Smooth muscle cell (in vitro differentiated cells): ENCODE measurements around the gene AUTS2. TPM values are rescaled to one million over a fixed set of nuclear protein-coding genes. Genes with fewer than 3 reads are reported as not detected.

ENCODE experiments used
- DNase-seq: peaks from one replicate; lab custom pipeline; 2025; ENCODE audit not compliant: unreplicated experiment; lab: John Stamatoyannopoulos, UW
- H2AFZ ChIP-seq: fragments of 200-600 bp; sonication (generic); 2 replicates; pipeline ENCODE4 v1.6.0; 2016; ENCODE audit warnings: antibody characterized with exemption, low read depth, mild to moderate bottlenecking
- H3F3A ChIP-seq: fragments of 200-600 bp; sonication (generic); 2 replicates; pipeline ENCODE4 v1.6.0; 2017; ENCODE audit warnings: antibody characterized with exemption, low read depth
- H3K27ac ChIP-seq: fragments of 200-600 bp; sonication (generic); 2 replicates; pipeline ENCODE4 v1.5.1; 2016; ENCODE audit warnings: low read depth, mild to moderate bottlenecking
- H3K27me3 ChIP-seq: fragments of 200-600 bp; sonication (generic); 2 replicates; pipeline ENCODE4 v1.6.1; 2016; ENCODE audit warnings: low read depth, mild to moderate bottlenecking
- H3K36me3 ChIP-seq: fragments of 200-600 bp; sonication (generic); 2 replicates; pipeline ENCODE4 v1.5.1; 2016; ENCODE audit warnings: low read depth
- H3K4me1 ChIP-seq: fragments of 200-600 bp; sonication (generic); 2 replicates; pipeline ENCODE4 v1.5.1; 2016; ENCODE audit warnings: low read depth
- H3K4me2 ChIP-seq: fragments of 200-600 bp; sonication (generic); 2 replicates; pipeline ENCODE4 v1.6.0; 2016; ENCODE audit warnings: mild to moderate bottlenecking
- H3K4me3 ChIP-seq: fragments of 200-600 bp; sonication (generic); 2 replicates; pipeline ENCODE4 v1.5.1; 2016; ENCODE audit warnings: mild to moderate bottlenecking
- H3K79me2 ChIP-seq: fragments of 200-600 bp; sonication (generic); 2 replicates; pipeline ENCODE4 v1.6.0; 2016; ENCODE audit warnings: low read depth, mild to moderate bottlenecking
- H3K9ac ChIP-seq: fragments of 200-600 bp; sonication (generic); 2 replicates; pipeline ENCODE4 v1.6.0; 2016; ENCODE audit warnings: low read depth
- H3K9me3 ChIP-seq: fragments of 200-600 bp; sonication (generic); replicated peaks from 2 replicates; pipeline ENCODE4 v1.5.1; 2016; ENCODE audit warnings: low read depth
- H4K20me1 ChIP-seq: fragments of 200-600 bp; sonication (generic); 2 replicates; pipeline ENCODE4 v1.6.0; 2016; ENCODE audit warnings: low read depth
- WGBS: methylation state at CpG from one replicate; pipeline ENCODE4 v1.1.7; 2016; ENCODE audit warnings: low lambda C conversion rate; 5-methylcytosine and 5-hydroxymethylcytosine counted together
- polyA plus RNA-seq: library from polyadenylated mRNA; unstranded; fragments of >200 nt; fragmentation: Nextera tagmentation; extraction: Ambion mirVana; gene quantifications from 2 replicates; pipeline ENCODE4 v1.2.1, GENCODE V29; 2016
- total RNA-seq: library from RNA; depleted of rRNA; stranded (reverse); fragments of >200 nt; gene quantifications from 2 replicates; pipeline ENCODE4 v1.2.3, GENCODE V29; 2014
- TF ChIP-seq, protein P1 (sequence below): fragments of 200-600 bp; sonication (generic); IDR thresholded peaks from 2 replicates; pipeline ENCODE4 v1.5.1; 2017; ENCODE audit warnings: borderline replicate concordance, mild to moderate bottlenecking, antibody characterized with exemption; ENCODE audit not compliant: insufficient read depth, poor library complexity, severe bottlenecking

Gene AUTS2
- total and polyA plus RNA-seq, 2 experiments from 2014 or later = 6.5 to 8.6 TPM

- TF ChIP-seq, protein P1, sequence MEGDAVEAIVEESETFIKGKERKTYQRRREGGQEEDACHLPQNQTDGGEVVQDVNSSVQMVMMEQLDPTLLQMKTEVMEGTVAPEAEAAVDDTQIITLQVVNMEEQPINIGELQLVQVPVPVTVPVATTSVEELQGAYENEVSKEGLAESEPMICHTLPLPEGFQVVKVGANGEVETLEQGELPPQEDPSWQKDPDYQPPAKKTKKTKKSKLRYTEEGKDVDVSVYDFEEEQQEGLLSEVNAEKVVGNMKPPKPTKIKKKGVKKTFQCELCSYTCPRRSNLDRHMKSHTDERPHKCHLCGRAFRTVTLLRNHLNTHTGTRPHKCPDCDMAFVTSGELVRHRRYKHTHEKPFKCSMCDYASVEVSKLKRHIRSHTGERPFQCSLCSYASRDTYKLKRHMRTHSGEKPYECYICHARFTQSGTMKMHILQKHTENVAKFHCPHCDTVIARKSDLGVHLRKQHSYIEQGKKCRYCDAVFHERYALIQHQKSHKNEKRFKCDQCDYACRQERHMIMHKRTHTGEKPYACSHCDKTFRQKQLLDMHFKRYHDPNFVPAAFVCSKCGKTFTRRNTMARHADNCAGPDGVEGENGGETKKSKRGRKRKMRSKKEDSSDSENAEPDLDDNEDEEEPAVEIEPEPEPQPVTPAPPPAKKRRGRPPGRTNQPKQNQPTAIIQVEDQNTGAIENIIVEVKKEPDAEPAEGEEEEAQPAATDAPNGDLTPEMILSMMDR = no peak
- whole genome bisulfite sequencing = 81% methylated on average over 1 of the region's 1 CpG
Measured at GRCh38 chr7:70836279-70836678, 1238.0 kb downstream of the AUTS2 start.

GRCh38 chr7:70836946-70837345 is 1238.7 kb downstream of the AUTS2 start:
- 90% methylated on average over 6 of the region's 6 CpGs for WGBS
- Histone ChIP-seq H3K4me1 (no peaks in the 10 kb centered on the region), H3K9ac (no peak overlapping the region), H3K4me3 (no peak overlapping the region), H3F3A (no peaks in the 10 kb centered on the region), H2AFZ (no peak overlapping the region), H3K36me3 (no peaks in the 10 kb centered on the region), H3K4me2 (no peak overlapping the region), H4K20me1 (no peaks in the 10 kb centered on the region), H3K27ac (no peak overlapping the region), H3K79me2 (no peaks in the 10 kb centered on the region), H3K27me3 (no peaks in the 10 kb centered on the region), H3K9me3 (no peaks in the 10 kb centered on the region)
- TF ChIP-seq, protein P1 = no peak
- DNase-seq = no peak

More at GRCh38 chr7:70836279-70836678, 1238.0 kb downstream of the AUTS2 start:
- no peaks in the 10 kb centered on the region for H3K9me3 ChIP-seq
- H3K27me3 ChIP-seq = peaks cover 4% of the 10 kb centered on the region
- H3F3A ChIP-seq = no peaks in the 10 kb centered on the region
- H3K36me3 ChIP-seq = no peaks in the 10 kb centered on the region
- H4K20me1 ChIP-seq = no peaks in the 10 kb centered on the region
- no peak overlapping the region for H3K4me2 ChIP-seq
- H3K27ac ChIP-seq = no peak overlapping the region
- H3K4me1 ChIP-seq = no peaks in the 10 kb centered on the region
- no peaks in the 10 kb centered on the region for H3K79me2 ChIP-seq
- H3K4me3 ChIP-seq = no peak overlapping the region
- no peak overlapping the region for H3K9ac ChIP-seq
- no peak overlapping the region for H2AFZ ChIP-seq
- DNase-seq = no peak

- Histone ChIP-seq H3K27me3 (no peaks in the 10 kb centered on the region), H4K20me1 (no peaks in the 10 kb centered on the region), H3K4me2 (no peak overlapping the region), H3K4me3 (no peak overlapping the region), H3K27ac (no peak overlapping the region), H2AFZ (no peak overlapping the region), H3K9me3 (no peaks in the 10 kb centered on the region), H3F3A (no peaks in the 10 kb centered on the region), H3K79me2 (no peaks in the 10 kb centered on the region), H3K9ac (no peak overlapping the region), H3K36me3 (no peaks in the 10 kb centered on the region), H3K4me1 (no peaks in the 10 kb centered on the region)
- TF ChIP-seq, protein P1 = no peak
- 84% methylated on average over 4 of the region's 4 CpGs for WGBS
- no peak for DNase-seq
Measured at GRCh38 chr7:70837589-70837988, 1239.3 kb downstream of the AUTS2 start.

DNA sequence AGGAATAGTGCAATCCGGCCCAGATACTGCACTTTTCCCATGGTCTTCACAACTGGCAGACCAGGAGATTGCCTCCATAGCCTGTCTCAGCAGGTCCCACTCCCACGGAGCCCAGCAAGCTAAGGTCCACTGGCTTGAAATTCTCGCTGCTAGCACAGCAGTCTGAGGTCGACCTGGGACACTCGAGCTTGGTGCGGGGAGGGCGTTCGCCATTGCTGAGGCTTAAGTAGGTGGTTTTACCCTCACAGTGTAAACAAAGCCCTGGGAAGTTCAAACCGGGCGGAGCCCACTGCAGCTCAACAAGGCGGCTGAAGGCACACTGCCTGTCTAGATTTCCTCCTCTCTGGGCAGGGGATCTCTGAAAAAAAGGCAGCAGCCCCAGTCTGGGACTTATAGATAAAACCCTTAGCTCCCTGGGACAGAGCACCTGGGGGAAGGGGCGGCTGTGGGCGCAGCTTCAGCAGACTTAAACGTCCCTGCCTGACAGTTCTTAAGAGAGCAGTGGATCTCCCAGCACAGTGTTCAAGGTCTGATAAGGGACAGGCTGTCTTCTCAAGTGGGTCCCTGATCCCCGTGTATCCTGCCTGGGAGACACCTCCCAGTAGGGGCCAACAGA is 1240.1 kb downstream of the AUTS2 start:
- no peaks in the 10 kb centered on the region for H3K79me2 ChIP-seq
- H2AFZ ChIP-seq = no peak overlapping the region
- H4K20me1 ChIP-seq = no peaks in the 10 kb centered on the region
- no peaks in the 10 kb centered on the region for H3K27me3 ChIP-seq
- no peaks in the 10 kb centered on the region for H3K4me1 ChIP-seq
- no peak overlapping the region for H3K4me3 ChIP-seq
- H3K9me3 ChIP-seq = no peaks in the 10 kb centered on the region
- WGBS = 78% methylated on average over 15 of the region's 15 CpGs
- no peak overlapping the region for H3K9ac ChIP-seq
- no peaks in the 10 kb centered on the region for H3K36me3 ChIP-seq
- no peaks in the 10 kb centered on the region for H3F3A ChIP-seq
- no peak overlapping the region for H3K4me2 ChIP-seq
- no peak overlapping the region for H3K27ac ChIP-seq
- TF ChIP-seq, protein P1 = no peak
- DNase-seq = no peak
